Measurements from ENCODE around the gene PSEN1. TPM values are rescaled to one million over a fixed set of nuclear protein-coding genes. Genes with fewer than 3 reads are reported as not detected.

The PSEN1 gene
- total RNA-seq, 1 donor: 79.6 TPM

DNA sequence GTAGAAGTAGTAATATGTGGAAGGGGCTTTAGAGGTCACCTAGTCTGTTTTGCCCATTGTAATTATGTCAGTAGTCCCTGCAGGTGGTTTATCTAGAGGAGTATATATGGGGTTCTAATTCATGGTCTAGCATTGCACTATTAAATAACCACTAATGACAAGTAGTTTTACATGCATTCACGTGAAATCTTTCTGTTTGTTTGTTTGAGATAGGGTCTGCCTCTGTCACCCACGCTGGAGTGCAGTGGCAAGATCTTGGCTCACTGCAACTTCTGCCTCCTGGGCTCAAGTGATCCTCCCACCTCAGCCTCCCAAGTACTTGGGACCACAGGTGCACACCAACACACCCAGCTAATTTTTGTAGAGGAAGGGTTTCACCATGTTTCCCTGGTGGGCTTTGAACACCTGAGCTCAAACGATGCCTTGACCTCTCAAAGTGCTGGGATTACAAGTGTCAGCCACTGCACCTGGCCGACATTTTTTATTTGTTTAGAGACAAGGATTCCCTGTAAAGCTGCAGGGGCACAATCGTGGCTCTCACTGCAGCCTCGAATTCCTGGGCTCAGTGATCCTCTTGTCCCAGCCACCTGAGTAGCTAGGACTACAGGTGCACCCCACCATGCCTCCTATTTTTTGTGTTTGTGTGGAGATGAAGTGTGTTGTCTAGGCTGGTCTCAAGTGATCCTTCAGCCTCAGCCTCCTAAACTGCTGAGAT, 12.0 kb upstream of the PSEN1 start:
- Histone ChIP-seq H3K27me3 (ENCODE audit: insufficient read depth, low read length) (no peaks in the 10 kb centered on the region), H2AFZ (ENCODE audit: low read length) (no peak overlapping the region), H3K79me2 (ENCODE audit: insufficient read depth, low read length) (no peaks in the 10 kb centered on the region), H4K20me1 (ENCODE audit: insufficient read depth, low read length) (peaks cover 3% of the 10 kb centered on the region), H3K4me1 (ENCODE audit: insufficient read depth, low read length) (no peaks in the 10 kb centered on the region), H3K9me3 (ENCODE audit: low read depth, low read length) (no peaks in the 10 kb centered on the region), H3K36me3 (ENCODE audit: insufficient read depth, low read length) (peaks cover 52% of the 10 kb centered on the region), H3K27ac (ENCODE audit: low read depth, low read length) (no peak overlapping the region), H3K4me3 (ENCODE audit: insufficient read depth, low read length) (no peak overlapping the region), H3K4me2 (ENCODE audit: insufficient read depth, low read length) (no peak overlapping the region)
- no peak for TF ChIP-seq CTCF (IDR thresholded peaks at IDR 0.05; ENCODE audit: extremely low read depth, low read depth, low read length)
- DNase-seq (ENCODE audit: insufficient read length, low spot score, missing footprints): no peak

DNA sequence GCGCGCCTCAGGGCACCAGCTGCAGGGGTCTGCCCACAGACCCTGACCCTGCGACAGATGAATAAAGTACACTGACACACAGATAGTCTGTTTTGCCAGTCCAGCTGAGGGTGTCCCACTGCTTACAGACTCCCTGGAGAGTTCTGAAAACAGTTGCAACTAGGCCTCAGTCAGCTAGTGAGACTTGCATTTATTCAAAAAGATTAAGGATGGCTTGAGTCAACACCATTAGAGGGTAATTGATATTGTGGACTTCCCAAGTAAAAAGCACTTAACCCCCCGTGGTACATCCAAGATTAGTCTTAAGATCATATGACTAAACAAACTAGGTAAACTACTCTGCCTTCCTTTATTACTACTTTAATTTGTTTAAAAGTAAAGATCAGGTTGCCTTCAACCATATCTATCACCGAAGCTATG, 11.1 kb upstream of the PSEN1 start:
- Histone ChIP-seq H3K27me3 (ENCODE audit: insufficient read depth, low read length) (no peaks in the 10 kb centered on the region), H3K9me3 (ENCODE audit: low read depth, low read length) (no peaks in the 10 kb centered on the region), H3K36me3 (ENCODE audit: insufficient read depth, low read length) (peaks cover 47% of the 10 kb centered on the region), H3K4me2 (ENCODE audit: insufficient read depth, low read length) (no peak overlapping the region), H3K4me3 (ENCODE audit: insufficient read depth, low read length) (no peak overlapping the region), H3K79me2 (ENCODE audit: insufficient read depth, low read length) (no peaks in the 10 kb centered on the region), H3K27ac (ENCODE audit: low read depth, low read length) (no peak overlapping the region), H4K20me1 (ENCODE audit: insufficient read depth, low read length) (peaks cover 3% of the 10 kb centered on the region), H2AFZ (ENCODE audit: low read length) (no peak overlapping the region), H3K4me1 (ENCODE audit: insufficient read depth, low read length) (no peaks in the 10 kb centered on the region)
- no peak for TF ChIP-seq CTCF (IDR thresholded peaks at IDR 0.05; ENCODE audit: extremely low read depth, low read depth, low read length)
- DNase-seq (ENCODE audit: insufficient read length, low spot score, missing footprints): no peak

DNA sequence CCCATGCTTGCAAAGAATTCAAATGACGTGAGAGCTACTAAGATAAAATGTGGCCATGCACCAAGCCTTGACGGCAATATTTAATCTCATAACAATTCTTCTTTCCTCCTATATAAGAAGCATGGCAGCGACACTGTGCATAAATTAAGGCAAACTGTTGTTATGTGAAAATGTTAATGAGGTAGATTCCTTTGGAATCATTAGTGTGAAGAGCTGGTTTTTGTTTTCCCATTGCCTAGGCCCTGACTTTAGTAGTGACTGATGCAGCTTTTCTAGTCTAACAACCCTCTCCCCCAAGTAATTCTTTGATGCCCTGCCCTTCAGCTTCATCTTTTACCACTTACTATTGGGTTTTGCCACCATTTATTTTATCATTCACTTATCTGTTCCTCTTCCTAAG, 10.6 kb upstream of the PSEN1 start:
- Histone ChIP-seq H3K9me3 (ENCODE audit: low read depth, low read length) (no peaks in the 10 kb centered on the region), H3K27ac (ENCODE audit: low read depth, low read length) (no peak overlapping the region), H3K4me1 (ENCODE audit: insufficient read depth, low read length) (no peaks in the 10 kb centered on the region), H3K4me3 (ENCODE audit: insufficient read depth, low read length) (no peak overlapping the region), H3K4me2 (ENCODE audit: insufficient read depth, low read length) (no peak overlapping the region), H3K27me3 (ENCODE audit: insufficient read depth, low read length) (no peaks in the 10 kb centered on the region), H3K79me2 (ENCODE audit: insufficient read depth, low read length) (no peaks in the 10 kb centered on the region), H3K36me3 (ENCODE audit: insufficient read depth, low read length) (peaks cover 41% of the 10 kb centered on the region), H2AFZ (ENCODE audit: low read length) (no peak overlapping the region), H4K20me1 (ENCODE audit: insufficient read depth, low read length) (peaks cover 3% of the 10 kb centered on the region)
- TF ChIP-seq CTCF (IDR thresholded peaks at IDR 0.05; ENCODE audit: extremely low read depth, low read depth, low read length): no peak
- DNase-seq (ENCODE audit: insufficient read length, low spot score, missing footprints): no peak

DNA sequence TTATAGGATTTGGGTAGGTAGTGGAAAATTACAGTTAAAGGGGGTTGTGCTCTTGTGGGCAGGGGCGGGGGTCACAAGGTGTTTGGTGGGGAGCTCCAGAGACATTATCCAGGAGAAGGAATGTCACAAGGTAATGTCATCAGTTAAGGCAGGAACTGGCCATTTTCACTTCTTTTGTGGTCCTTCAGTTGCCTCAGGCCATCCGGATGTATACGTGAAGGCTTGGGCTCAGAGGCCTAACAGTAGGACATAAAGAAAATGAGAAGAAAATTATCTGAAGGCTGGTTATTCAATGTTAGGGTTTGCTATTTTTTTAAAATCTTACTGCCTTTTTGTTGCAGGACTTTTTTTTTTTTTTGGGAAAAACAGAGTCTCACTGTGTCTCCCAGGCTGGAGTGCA, 2.5 kb upstream of the PSEN1 start:
- no peak for DNase-seq (ENCODE audit: insufficient read length, low spot score, missing footprints)

More for the DNA sequence above, 2.5 kb upstream of the PSEN1 start:
- H3K4me3 ChIP-seq (ENCODE audit: insufficient read depth, low read length): no peak overlapping the region
- peaks cover 9% of the 10 kb centered on the region for H3K4me1 ChIP-seq (ENCODE audit: insufficient read depth, low read length)
- no peak overlapping the region for H3K27ac ChIP-seq (ENCODE audit: low read depth, low read length)
- H2AFZ ChIP-seq (ENCODE audit: low read length): no peak overlapping the region
- H3K36me3 ChIP-seq (ENCODE audit: insufficient read depth, low read length): no peaks in the 10 kb centered on the region
- H4K20me1 ChIP-seq (ENCODE audit: insufficient read depth, low read length): peaks cover 6% of the 10 kb centered on the region
- no peak overlapping the region for H3K4me2 ChIP-seq (ENCODE audit: insufficient read depth, low read length)
- no peak for TF ChIP-seq CTCF (IDR thresholded peaks at IDR 0.05; ENCODE audit: extremely low read depth, low read depth, low read length)
- no peaks in the 10 kb centered on the region for H3K9me3 ChIP-seq (ENCODE audit: low read depth, low read length)
- peaks cover 19% of the 10 kb centered on the region for H3K79me2 ChIP-seq (ENCODE audit: insufficient read depth, low read length)
- no peaks in the 10 kb centered on the region for H3K27me3 ChIP-seq (ENCODE audit: insufficient read depth, low read length)

Data from osteoblast (primary cell).